ENCODE data around the gene PCA3. TPM values are rescaled to one million over a fixed set of nuclear protein-coding genes. Genes with fewer than 3 reads are reported as not detected.

The PCA3 gene
- polyA plus RNA-seq, 3 donors, result 0.55 to 2.2 (median 1.3) TPM

DNA sequence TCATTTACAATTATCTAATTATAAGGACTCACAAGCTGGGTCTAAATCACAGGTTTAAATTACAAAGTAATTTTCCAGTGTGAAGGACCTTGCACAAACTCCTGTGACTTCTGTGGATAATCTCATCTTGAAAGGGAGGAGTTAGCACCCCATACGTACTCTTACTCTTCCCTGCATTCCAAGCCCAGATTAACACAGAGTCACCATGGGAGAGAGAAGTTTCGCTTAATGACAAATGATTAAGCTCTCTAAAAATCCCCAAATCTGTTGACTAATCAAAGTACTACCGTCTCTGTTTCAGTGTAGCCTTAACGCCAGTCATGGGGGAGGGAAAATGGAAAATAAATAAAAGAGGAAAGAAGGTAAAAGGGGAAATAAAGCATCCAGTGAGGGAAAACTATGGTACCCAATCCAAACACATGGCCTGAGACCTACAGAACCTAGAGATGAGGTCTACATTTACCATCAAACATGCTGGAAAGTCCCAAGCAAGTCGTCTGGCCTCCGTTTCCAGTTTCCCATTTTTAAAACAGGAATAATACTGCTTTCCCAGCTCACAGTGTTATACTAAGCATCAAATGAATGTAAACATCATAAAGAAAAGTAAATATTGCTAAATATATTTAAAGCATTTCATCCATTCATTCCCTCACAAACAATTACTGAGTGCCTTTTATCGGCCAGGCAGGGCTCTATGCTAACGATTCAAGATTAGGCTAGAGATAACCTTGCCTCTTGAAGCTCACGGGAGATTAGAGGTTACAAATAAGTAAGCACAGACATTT, 63.2 kb downstream of the PCA3 start:
- no peak for DNase-seq

GRCh38 chr9:76828447-76828846, 64.2 kb downstream of the PCA3 start:
- DNase-seq, result no peak

- DNase-seq, result no peak
Observed at GRCh38 chr9:76835571-76836283, 71.5 kb downstream of the PCA3 start.

Other genes with a start within 250 kb of the PCA3 start
- 10 to 100 TPM; 12.0 to 16.8 (median 14.1) TPM for gene PRUNE2, start 141.7 kb downstream of the PCA3 start, polyA plus RNA-seq (ENCODE audit: insufficient read length in 3 of 3)

All from renal pelvis (tissue), 4 donors.